HG03103 (cell line): ENCODE results near the gene APCDD1L.

ENCODE experiments used
- ATAC-seq: cut with Tn5 transposase; IDR thresholded peaks from one replicate; pipeline ENCODE4 v1.9.1; 2021; ENCODE audit warnings: low read depth; ENCODE audit not compliant: unreplicated experiment

Gene APCDD1L

DNA sequence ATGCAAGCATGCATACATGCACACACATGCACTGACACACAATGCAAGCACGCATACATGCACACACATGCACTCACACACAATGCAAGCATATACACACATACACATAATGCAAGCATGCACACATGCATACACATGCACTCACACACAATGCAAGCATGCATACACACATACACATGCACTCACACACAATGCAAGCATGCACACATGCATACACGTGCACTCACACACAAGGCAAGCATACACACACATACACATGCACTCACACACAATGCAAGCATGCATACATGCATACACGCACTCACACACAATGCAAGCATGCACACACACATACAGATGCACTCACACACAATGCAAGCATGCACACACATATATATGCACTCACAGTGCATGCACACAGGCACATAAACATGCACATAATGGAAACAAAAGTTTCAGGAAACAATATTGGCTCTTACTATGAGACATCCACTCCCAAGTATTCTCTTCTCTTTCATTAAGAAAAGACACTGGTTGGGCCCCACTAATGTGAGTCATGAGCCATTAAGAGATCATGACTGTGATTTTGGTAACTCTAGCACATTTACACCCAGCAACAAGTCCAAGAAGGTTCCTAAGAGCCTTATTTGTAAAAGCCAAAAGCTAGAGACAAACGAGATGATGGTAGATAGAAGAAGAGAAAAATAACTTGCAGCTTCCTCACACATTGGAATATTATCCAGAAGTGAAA, 22.2 kb downstream of the APCDD1L start:
- no peak for ATAC-seq

DNA sequence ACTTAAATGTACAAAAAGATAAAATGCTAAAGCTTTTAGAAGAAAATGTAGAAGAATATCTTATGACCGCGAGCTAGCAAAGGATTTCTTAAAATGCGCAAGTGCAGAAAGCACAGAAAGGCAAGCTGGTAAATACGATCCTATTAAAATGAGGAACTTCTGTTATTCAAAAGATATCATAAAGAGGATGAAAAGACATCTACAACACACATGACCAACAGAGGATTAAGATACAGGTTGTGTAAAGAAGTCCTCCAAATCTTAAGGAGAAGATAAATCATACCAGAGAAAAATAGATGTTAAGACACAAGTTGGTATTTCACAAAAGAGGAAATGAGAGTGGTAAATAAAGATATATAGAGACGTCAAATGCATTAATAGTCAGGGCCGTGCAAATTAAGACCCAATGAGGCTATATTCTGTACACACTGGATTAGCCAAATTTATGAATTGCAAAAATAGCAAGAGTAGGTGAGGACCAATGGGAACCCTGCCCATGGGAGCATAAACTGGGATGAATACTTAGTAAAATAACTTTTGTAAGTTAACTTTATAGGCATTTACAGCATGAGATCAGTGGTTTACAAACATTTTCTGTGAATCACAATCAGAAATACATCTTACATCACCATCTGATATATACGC, 23.0 kb downstream of the APCDD1L start:
- ATAC-seq, result no peak

DNA sequence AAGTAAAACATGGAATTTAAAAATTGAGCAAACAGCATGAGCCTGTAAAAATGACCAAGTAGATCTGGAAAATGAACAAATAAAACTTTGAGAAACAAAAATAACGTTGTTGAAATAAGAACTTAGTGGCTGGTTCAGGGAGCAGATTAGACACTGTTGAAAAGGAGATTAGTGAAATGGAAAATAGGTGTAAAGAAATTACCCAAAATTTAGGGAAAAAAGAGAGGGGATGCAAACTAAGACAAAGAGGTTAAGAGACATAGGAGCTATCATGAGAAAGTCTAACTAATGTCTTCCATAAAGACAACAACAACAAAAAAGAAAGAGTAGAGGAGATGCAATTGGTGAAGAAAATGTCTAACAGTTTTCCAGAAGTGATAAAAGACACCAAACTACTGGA, 29.0 kb downstream of the APCDD1L start:
- no peak for ATAC-seq

DNA sequence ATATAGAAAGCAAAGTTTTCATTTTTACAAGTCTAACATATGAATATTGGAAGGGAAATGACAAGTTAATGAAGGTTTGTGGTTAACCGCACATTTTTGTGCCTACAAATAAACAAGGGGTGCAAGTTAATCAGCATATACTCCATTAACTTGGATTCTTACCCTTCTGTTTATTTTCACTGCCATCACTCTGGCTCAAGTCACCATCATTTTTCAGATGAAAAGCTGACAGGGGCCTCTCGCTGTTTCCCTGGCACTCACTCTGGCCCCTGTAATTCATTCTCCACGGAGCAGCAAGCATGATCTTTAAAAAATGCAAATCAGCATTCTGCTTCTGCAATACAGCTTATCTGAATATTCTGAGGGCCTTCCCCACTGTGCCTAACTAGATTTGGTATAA, 29.8 kb downstream of the APCDD1L start:
- no peak for ATAC-seq

DNA sequence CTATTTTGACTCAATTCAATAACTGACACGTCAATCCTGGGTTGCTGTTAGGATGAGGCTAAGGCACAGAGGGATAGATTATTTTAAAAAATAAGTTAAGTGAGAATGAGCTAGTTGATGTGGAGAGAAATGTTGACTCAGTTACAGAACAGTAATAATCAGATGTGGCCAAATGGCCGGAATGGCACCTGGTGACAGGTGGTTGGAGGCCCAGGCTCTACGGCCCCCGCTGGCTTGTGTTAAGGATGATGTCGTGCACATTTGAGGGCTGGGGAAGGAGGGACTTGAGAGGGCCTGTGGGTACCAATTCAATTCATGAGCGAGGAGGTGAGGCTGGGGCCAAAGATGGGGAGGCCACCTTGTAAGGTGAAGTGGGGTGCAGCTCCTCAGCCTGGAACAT, 31.7 kb downstream of the APCDD1L start:
- ATAC-seq, result no peak

DNA sequence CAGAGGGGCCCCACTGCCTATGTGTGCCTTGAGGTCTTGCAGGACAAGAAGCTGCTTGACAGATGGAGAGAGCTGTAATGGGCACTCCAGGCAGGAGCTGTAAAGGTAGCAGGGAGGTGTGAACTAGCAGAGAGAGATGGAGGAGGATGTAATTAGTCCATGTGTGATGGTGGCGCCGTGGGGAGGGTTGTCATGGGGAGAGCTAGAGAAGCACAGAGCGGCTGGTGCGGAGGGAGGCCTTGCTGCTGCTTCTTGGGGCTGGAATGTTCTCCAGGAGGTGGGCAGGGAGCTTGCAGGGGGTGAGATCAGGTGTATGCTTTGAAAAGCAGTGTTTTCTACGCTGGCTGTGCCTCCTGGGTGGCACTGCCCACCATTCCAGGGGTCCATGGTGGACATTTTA, 32.1 kb downstream of the APCDD1L start:
- ATAC-seq, result no peak

DNA sequence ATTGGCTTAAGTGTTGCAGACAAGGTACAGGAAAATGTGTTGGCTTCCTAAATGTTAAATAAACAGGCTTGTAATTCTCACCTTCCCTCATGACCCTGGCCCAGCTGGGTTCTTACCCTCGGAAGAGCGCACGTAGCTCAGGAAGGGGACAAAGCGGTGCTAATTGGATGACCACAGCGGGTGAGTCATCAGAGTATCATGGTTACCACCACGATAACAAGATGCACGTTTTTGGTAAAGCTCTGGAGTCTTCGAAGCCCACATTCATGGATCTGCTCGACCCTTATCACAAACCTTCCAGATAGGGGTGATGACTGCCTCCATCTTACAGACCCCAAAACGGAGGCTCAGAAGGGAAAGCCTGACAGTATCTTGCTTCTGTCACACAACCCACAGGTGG, 32.8 kb downstream of the APCDD1L start:
- no peak for ATAC-seq

DNA sequence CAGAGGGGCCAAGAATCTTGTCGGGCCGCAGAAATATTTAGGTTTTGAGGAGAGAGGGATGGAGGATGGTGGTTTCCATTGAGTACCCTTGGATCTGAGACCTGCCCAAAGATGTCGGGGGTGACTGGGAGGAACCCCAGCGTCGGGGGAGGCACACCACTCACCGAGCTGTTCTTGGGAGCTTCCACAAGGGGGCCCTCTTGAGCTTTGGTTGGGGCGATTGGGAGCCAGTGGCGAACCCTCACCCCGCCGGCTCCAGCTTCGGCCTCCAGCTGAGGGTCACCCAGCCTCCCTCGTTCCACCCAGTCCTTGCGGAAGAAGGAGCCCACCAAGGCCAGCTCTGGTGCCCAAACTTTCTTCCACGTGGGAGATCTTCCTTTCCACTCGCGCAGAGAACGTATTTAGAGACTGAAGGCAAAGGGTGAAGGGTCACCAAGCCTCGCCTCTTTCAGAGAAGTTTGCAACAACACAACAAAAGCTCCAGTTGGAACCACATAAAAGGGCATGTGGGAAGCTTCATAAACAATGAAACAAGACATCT, 33.6 kb downstream of the APCDD1L start:
- ATAC-seq, result no peak

DNA sequence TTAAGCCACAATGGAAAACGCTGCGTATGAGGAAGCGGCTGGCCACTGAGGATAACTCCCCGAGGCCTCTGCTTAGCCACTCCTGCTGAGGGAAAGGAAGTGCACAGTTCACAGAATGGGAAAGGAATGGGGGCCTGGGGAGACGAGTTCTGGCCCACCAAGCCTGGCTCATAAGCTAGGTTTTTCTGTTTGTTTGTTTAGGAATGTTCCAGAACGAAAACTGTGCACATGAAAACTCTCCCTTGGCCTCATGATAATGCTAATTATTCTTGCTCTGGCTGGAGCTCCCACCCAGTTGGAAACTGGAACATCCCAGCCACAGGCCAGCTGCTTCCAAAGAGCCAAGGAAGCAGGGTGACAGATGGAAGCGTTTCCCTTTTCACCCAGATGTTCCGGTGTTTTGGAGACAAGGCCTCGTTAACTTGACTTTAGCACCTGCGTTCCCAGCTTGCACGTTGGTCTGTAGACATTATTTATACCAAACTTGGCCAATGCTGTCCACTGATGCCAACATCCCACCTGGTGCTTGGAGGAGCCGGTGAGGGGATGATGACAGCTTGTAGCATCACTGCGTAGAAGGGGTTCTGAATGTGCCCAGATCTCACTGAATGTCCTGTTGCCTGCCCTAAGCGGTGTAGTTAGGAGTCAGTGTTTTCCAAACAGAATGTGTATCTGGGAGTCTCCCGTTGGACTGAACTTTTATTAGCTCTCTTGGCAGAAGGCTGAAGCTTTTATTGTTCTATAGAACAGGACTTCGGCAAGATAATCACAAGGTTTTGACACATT, 34.5 kb downstream of the APCDD1L start:
- no peak for ATAC-seq

DNA sequence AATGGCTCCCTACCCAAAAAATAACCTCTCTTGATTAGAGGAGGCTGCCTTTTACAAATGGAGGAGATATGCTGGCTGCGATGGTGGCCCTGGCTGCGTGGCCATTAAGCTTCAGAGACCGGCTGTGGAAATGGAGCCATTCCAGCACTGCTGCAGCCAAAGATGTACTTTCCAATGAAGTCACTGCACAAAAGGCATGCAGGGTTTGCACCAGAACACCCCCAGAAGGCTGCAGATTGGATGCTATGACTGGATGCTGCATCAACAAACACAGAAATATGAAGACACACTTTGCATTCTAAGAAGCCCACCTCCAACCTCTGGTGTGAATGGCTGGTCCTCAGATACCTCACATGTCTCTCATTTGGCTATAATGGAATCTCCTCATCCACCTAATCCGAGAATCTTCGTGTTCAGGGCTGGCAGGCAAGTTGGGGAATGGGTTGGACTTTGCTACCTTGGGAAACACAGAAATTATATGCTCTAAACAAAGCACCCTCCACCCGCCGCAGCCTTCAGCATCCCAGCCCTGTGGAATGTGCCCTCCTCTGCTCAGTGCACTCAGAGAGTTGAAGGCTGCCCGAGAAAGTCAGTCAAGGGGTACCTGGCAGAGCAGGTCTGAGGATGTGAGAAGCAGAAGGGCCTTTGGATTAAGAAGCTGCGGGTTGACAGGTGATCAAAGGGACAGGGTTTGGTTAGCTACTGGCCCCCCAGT, 35.3 kb downstream of the APCDD1L start:
- no peak for ATAC-seq

DNA sequence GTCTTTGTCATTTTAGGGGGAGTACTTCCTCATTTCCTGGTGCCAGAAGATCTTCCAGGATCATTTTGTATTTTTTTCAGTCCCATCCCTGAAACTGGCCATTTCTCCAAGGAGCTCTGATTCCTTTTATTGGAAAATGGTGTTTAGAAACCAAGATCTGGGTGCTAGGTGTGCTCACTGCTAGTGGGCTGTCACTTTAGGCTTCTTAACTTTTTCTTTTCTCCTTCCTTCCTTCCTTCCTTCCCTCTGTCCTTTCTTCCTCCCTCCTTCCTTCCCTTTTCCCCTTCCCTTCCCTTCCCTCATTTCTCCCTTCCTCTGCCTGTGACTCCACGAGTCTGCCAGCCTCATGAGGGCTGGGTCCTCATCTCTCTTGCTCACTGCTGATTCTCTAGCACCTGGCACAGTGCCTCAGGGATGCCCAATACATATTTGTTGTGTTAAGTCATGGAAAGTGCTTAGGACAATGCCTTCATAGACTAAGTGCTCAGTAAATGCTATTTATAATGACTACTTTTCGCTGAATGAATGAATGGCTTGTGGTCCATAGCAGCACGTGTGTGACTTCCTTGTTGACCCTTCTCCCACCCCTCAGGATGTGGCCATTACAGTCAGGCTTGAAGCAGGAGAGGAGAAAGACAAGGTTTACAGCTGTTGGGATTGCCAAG, 36.9 kb downstream of the APCDD1L start:
- ATAC-seq, result no peak

DNA sequence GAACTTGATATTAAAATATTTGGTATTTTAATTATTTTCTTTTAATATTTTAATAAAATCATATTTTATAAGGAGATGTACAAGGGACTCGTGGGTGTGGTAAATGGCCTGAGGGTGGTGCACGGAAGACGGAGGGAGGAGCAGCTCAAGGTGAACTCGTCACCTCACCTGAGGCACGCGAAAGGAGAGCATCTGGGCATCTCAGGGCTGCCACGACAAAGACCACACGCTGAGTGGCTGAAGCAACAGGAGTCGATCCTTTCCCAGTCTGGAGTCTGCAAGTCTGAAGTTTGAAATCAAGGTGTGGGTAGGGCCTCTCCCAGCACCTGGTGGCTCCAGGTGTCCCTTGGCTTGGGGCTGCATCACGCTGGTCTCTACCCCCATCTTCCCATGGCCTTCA, 39.7 kb downstream of the APCDD1L start:
- ATAC-seq, result no peak

DNA sequence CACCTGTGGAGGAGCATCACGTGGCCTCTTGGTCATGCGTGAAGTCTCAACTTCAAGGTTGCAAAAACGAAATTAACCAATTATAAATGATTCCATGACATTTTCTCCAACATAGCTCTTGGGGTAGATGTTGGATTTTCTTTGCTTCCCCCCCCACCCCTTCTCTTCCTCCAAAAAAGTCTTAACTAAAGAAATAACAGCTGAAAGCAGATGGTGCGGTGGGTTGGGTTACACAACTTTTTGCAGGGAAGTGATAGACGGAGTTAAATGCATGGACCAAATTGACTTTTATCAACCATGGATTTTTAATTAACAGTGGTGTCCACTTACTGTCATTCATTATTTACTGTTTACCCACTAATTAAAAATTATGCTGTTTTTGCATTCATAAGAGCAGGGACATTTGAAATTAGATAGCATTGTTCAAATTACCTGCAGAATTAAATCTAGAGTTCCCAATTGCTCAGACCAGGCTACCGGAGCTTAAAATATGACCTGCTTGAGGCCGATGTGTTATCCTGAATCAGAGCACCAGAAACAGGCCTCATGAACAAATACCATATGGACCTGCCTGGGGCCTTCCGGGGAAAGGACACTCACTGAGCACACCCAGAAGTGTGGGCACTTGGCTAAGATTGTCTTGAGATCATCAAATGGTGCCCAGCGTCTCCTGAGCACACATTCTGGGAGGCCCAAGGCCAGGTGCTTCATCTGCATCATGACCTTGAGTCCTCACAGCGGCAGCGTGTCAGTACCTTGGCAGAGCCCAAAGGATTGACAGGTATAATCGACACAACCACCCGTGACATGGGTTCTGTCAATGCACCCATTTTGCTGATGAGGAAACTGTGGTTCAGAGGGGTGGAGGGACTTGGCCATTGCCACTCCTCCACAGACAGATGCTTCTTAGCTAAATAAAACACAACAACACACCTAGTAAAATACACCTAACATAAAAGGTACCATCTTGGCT, 41.5 kb downstream of the APCDD1L start:
- no peak for ATAC-seq

DNA sequence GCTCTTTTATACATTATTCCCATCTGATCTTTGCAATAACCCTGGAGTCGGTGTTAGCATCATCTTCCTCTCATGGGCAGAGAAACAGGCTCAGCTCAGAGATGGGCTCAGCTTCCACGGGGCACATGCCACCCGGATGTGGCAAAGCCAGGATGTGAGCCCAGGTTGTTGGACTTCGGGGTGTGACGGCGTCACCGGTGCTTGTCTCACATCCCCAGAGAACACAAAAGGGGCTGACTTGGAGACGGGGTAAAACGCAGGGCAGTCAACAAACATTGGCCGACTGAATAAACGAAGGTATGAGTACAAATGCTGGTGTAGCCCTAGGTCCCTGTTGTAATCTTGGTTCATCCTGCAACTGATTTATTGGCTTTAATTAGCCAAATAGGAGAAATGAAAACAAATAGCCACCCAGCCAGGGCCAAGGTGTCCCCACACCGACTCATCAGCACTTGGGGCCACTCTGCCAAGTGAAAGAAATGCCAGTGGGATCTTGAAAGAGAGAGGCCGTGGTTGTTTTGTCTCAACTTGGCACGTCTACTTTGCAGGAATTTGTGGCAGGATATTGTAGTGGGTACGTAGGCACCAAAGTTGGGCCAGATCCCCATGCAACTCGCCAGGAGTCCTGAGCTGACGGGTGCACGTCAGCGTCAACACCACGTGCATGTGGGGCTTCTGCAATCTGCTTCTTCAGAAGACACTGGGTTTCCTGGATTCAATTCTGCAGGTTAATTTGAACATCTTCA, 42.8 kb downstream of the APCDD1L start:
- no peak for ATAC-seq

DNA sequence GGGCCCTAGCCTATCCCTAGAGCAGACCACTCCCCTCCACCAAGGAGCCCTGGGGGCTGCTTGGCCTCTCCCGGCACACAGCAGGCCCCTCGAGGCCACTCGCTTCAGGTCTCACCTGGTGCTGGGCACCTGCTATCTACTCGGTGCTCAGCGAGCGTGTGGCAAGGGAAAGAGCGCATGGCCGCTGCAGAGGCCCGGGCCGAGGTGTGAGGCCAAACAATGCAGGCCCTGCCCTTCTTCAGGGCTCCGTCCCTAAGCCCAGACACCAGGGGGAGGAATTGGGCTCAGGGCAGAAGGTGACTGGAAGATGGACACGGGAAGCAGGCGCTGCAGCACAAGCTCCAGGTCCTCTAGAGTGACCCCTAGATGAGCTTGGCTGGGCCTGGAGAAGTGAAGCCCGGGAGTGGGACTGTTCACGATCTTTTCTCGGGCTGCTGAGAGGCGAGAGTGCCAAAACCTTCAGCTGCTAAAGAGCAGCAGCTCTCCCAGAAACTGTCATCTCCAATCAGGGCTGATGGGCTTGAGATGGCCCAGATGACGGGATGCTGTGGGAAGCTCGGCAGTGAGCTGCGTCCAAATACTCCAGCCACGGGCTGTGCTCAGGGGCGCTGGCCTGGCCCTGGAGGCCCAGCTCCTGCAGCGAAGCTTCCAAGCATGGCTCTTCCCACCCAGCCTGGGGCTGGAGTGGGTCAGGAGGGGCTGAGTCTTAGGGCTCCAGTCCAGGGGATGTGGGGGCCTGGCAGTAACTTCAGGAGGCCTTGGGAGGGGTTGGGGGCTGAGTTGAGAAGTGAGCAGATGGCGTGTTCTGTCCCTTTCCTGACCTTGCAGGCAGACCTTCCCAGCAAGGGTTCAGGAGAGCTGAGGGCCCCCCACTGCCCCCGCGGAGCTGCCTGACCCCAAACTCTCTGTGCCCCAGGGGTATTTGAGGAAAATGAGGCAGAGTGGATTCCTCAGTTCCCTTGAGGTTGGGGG, 43.7 kb downstream of the APCDD1L start:
- no peak for ATAC-seq

DNA sequence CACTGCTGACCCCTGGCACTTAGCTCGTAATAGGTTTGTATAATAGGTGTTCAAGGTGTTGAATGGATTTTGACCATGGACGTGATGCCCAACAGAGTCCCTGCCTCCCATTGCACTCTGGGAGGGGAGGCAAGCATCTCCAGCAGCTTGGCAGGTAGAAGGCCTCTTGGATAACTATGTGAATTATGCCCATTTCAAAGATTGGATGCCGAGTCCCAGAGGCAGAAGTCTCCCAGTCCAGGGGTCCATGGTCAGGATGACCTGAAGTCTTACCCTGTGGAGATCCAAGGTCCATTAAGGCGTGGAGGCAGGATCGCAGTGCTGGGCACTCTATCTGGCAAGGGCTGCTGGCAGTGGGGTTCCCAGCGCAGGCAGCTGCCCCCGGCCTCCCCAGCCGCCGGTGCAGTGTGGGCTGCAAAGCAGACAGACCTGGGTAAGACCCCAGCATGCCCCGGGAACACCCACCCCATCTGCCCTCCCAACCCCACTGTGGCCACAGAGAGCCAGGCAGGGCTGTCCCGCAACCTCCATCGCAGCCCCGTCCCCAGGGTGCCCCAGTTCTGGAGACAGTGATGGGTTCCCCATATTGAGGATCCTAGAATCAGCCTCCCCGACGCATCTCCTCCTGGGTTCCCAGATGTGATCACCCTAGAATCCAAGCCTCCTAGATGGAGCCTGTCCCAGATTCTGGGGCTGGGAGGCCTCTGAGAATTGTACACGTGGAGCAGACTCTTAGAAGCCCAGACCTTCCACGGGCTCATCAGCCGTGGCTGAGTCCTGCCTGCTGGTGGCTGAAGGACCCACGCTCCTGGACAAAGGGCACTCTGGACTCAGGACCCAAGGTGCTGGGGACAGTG, 44.6 kb downstream of the APCDD1L start:
- ATAC-seq, result no peak
